ENCODE measurements around the gene ARSK. TPM values are rescaled to one million over a fixed set of nuclear protein-coding genes. Genes with fewer than 3 reads are reported as not detected.

ARSK gene
- total RNA-seq, 1 donor from 2014 or later, result 2.9 TPM

DNA sequence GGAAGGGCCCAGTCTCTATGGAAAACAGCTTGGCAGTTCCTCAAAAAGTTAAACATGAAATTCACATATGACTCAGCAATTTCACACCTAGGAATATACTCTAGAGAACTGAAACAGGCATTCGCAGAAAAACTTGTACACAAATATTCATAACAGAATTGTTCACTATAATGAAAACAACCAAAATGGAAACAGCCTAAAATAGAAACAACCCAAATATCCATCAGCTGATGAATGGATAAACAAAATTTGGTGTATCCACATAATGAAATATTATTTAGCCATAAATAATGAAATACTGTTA, 60.2 kb downstream of the ARSK start:
- H3K36me3 Mint-ChIP-seq (ENCODE audit: low read depth), result peaks cover 6% of the 10 kb centered on the region
- ATAC-seq (ENCODE audit: low read depth), result no peak
- H3K9me3 Mint-ChIP-seq, result peaks cover 7% of the 10 kb centered on the region
- intact Hi-C loops (cut with micrococcal nuclease), result no loop called here
- DNase-seq, result no peak
- H3K27ac Mint-ChIP-seq, result no peak overlapping the region
- TF ChIP-seq, protein P1, sequence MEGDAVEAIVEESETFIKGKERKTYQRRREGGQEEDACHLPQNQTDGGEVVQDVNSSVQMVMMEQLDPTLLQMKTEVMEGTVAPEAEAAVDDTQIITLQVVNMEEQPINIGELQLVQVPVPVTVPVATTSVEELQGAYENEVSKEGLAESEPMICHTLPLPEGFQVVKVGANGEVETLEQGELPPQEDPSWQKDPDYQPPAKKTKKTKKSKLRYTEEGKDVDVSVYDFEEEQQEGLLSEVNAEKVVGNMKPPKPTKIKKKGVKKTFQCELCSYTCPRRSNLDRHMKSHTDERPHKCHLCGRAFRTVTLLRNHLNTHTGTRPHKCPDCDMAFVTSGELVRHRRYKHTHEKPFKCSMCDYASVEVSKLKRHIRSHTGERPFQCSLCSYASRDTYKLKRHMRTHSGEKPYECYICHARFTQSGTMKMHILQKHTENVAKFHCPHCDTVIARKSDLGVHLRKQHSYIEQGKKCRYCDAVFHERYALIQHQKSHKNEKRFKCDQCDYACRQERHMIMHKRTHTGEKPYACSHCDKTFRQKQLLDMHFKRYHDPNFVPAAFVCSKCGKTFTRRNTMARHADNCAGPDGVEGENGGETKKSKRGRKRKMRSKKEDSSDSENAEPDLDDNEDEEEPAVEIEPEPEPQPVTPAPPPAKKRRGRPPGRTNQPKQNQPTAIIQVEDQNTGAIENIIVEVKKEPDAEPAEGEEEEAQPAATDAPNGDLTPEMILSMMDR (IDR thresholded peaks at IDR 0.05), result no peak
- peaks cover 13% of the 10 kb centered on the region for H3K4me1 Mint-ChIP-seq
- no peaks in the 10 kb centered on the region for H3K27me3 Mint-ChIP-seq
- no peak overlapping the region for H3K4me3 Mint-ChIP-seq
- CTCF ChIA-PET, result no interaction called here
- POLR2A ChIA-PET, result no interaction called here

DNA sequence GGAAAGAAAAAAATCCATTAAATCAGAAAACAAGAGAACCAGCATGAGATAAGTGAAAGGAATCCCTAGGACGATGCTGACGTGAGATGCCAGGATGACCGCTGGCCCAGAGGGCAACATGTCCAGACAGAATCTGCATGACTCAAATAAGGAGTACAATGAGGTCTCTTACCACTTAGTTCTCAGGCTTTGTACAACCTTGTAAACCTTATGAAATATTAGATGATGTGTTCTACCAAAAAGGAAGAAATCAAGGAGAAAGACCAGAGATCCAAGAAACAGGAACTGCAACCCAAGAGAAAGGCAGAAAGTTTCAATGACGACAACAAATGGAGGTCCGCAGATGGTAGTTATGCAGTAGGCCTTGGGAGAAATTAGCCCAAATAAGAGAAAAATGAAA, 62.2 kb downstream of the ARSK start:
- intact Hi-C loops (cut with micrococcal nuclease), result no loop called here
- Mint-ChIP-seq H3K36me3 (ENCODE audit: low read depth) (peaks cover 6% of the 10 kb centered on the region), H3K4me3 (no peak overlapping the region), H3K4me1 (peaks cover 20% of the 10 kb centered on the region), H3K27ac (no peak overlapping the region), H3K27me3 (no peaks in the 10 kb centered on the region), H3K9me3 (peaks cover 7% of the 10 kb centered on the region)
- ATAC-seq (ENCODE audit: low read depth) (no peak), DNase-seq (no peak)
- TF ChIP-seq, protein P1 (IDR thresholded peaks at IDR 0.05), result no peak
- CTCF ChIA-PET, result no interaction called here
- POLR2A ChIA-PET, result no interaction called here

DNA sequence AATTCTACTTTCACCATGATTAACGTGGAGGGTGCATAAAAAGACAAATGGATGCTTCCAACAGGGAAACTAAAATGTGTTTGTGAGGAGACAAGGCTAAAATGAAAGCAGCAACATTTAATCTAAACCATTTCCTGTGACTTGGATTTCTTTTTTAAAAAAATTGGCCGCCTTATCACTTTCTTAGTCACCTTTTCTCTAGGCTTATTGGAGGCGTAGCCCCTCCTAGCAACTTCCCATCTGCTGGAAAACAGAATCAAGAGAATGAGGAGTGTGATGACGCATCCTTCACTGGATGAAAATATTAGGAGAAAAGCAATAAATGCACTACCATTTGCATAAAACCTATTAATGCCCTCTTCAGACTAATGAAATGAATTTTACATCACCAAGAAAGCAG, 64.2 kb downstream of the ARSK start:
- H3K4me3 Mint-ChIP-seq, result peak overlapping the region; percentile 88
- TF ChIP-seq, protein P1 (IDR thresholded peaks at IDR 0.05), result no peak
- no peaks in the 10 kb centered on the region for H3K36me3 Mint-ChIP-seq (ENCODE audit: low read depth)
- H3K27ac Mint-ChIP-seq, result no peak overlapping the region
- intact Hi-C loops (cut with micrococcal nuclease), result no loop called here
- no peaks in the 10 kb centered on the region for H3K9me3 Mint-ChIP-seq
- peaks cover 28% of the 10 kb centered on the region for H3K4me1 Mint-ChIP-seq
- no peaks in the 10 kb centered on the region for H3K27me3 Mint-ChIP-seq
- no peak for ATAC-seq (ENCODE audit: low read depth)
- ChIA-PET CTCF (no interaction called here), POLR2A (no interaction called here)
- DNase-seq, result no peak

DNA sequence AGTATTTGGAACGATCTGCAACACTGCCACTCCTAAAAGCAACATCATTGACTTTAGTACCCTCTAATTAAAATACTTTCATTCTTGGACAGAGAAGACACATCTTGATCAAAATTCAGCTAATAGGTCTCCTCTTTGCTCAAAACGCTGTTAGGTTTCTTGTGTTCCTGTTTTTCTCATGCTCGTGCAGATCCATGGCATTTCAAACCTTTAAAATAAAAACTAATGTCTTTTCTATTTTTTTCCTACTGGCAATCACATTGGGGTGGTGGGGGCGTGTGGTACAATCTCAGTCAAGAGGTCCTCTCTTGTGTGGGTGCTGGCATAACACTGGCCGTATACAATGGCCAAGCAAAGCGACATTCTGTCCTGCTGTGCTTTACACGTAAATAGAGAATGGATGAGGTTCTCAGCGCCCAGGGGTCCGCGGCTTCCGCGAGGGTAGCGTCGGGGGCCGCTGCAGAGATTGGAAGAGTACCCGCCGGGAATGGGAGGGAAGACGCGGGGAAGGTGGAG, 64.7 kb downstream of the ARSK start:
- ATAC-seq (ENCODE audit: low read depth) (no peak), DNase-seq (peak; percentile 18)
- Mint-ChIP-seq H3K4me3 (peak overlapping the region; percentile 88), H3K9me3 (no peaks in the 10 kb centered on the region), H3K27me3 (no peaks in the 10 kb centered on the region), H3K36me3 (ENCODE audit: low read depth) (no peaks in the 10 kb centered on the region), H3K4me1 (peaks cover 28% of the 10 kb centered on the region), H3K27ac (peak overlapping the region; percentile 62)
- TF ChIP-seq, protein P1 (IDR thresholded peaks at IDR 0.05), result no peak
- CTCF ChIA-PET, result no interaction called here
- POLR2A ChIA-PET, result no interaction called here
- intact Hi-C loops (cut with micrococcal nuclease), result loop anchor here (1.0 kb wide), 2 partner anchors 27 to 64 kb away; partner anchors contain the start of genes ARSK and RFESD

DNA sequence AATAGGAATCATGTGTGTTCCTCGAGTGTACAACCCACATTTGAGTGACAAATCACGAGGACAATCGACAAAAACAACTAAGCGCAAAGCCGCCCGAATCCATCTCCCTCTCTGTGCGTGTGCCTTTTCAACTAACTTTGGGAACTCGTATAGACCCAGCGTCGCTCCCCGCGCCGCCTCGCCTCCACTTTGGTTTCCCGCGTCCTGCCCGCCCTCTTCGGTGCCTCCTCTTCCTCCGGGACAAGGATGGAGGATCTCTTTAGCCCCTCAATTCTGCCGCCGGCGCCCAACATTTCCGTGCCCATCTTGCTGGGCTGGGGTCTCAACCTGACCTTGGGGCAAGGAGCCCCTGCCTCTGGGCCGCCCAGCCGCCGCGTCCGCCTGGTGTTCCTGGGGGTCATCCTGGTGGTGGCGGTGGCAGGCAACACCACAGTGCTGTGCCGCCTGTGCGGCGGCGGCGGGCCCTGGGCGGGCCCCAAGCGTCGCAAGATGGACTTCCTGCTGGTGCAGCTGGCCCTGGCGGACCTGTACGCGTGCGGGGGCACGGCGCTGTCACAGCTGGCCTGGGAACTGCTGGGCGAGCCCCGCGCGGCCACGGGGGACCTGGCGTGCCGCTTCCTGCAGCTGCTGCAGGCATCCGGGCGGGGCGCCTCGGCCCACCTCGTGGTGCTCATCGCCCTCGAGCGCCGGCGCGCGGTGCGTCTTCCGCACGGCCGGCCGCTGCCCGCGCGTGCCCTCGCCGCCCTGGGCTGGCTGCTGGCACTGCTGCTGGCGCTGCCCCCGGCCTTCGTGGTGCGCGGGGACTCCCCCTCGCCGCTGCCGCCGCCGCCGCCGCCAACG, 65.3 kb downstream of the ARSK start, which contains the start of gene GPR150:
Gene GPR150, plus strand, starts transcription at position 58 of the 840 bp plus-strand sequence. Its CDS starts 189 bp downstream, at position 247.
- CTCF ChIA-PET, result interaction anchor here (1.3 kb wide), 1 partner anchor 65 kb away, joined by 3 read pairs; the partner anchor contains the start of genes ARSK and SKIC3
- ATAC-seq (ENCODE audit: low read depth), result peak; percentile 80
- H3K4me1 Mint-ChIP-seq, result peaks cover 28% of the 10 kb centered on the region
- H3K36me3 Mint-ChIP-seq (ENCODE audit: low read depth), result no peaks in the 10 kb centered on the region
- POLR2A ChIA-PET, result interaction anchor here (0.8 to 1.7 kb wide), 4 partner anchors 12 to 1563 kb away, joined by 3 to 7 read pairs (median 4); partner anchors contain the start of genes ARSK and SKIC3
- H3K27ac Mint-ChIP-seq, result peak within 1 kb of the TSS; percentile 62
- TF ChIP-seq, protein P1 (IDR thresholded peaks at IDR 0.05), result no peak
- intact Hi-C loops (cut with micrococcal nuclease), result loop anchor here (1.0 kb wide), 2 partner anchors 26 to 65 kb away; partner anchors contain the start of genes ARSK and RFESD
- DNase-seq, result peak; percentile 69
- H3K9me3 Mint-ChIP-seq, result no peaks in the 10 kb centered on the region
- H3K27me3 Mint-ChIP-seq, result no peaks in the 10 kb centered on the region
- peak within 1 kb of the TSS; percentile 88 for H3K4me3 Mint-ChIP-seq

Data from activated B cell treated with CpG ODN at 0.5 μM for 24 hours (primary cell).